ENCODE measurements around the gene GLCCI1. TPM values are rescaled to one million over a fixed set of nuclear protein-coding genes. Genes with fewer than 3 reads are reported as not detected.

Gene GLCCI1
- polyA plus RNA-seq, 1 donor (not counting 4 experiments of a cell fraction or from before 2014, with no cell fraction given), result 3.4 TPM

DNA sequence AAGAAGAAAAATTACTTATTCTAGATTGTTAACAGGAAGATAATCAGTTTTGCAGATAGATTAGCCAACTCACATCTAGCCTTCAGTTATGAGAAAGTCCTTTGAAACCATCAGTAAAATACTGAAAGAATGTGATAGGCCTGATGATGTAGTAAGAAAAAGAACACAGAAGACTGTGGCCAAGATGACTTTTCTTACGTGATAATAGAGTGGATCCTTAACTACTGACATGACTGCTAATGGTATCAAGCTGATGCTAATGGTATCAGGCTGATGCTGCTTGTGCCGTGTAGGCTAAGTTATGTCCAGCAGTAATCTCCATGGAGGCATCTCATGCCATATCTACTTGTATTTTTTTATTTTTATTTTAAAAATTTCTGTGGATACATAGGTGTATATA is 114.2 kb downstream of the GLCCI1 start:
- FAIRE-seq, result no peak
- no peaks in the 10 kb centered on the region for H3K79me2 ChIP-seq (ENCODE audit: control insufficient read depth, insufficient read depth, low read length)

DNA sequence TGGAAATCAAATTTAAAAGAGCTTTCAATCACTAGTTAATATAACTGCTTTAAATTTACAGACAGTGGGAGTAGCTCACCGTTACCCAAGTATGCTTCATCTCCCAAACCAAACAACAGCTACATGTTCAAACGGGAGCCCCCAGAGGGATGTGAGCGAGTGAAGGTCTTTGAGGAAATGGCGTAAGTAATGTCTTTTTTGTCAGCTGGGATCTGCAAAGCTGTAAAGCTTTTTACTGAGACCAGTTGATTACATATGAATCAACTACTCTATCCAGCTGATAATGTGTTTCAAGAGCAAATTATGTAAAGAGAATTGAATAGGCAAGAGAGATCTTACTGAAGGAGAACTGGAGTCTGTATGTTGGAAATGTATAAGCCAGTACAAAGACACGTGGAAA is 116.2 kb downstream of the GLCCI1 start:
- no peaks in the 10 kb centered on the region for H3K9me1 ChIP-seq (ENCODE audit: control insufficient read depth, extremely low read depth, insufficient read depth, low read length)
- DNase-seq (ENCODE audit: low read depth, low spot score) (no peak), FAIRE-seq (no peak)
- no peaks in the 10 kb centered on the region for H3K9me3 ChIP-seq (ENCODE audit: control insufficient read depth, low read depth, low read length)
- TF ChIP-seq EZH2 (IDR thresholded peaks at IDR 0.05; ENCODE audit: low read length), result no peak
- TF ChIP-seq, protein P1, sequence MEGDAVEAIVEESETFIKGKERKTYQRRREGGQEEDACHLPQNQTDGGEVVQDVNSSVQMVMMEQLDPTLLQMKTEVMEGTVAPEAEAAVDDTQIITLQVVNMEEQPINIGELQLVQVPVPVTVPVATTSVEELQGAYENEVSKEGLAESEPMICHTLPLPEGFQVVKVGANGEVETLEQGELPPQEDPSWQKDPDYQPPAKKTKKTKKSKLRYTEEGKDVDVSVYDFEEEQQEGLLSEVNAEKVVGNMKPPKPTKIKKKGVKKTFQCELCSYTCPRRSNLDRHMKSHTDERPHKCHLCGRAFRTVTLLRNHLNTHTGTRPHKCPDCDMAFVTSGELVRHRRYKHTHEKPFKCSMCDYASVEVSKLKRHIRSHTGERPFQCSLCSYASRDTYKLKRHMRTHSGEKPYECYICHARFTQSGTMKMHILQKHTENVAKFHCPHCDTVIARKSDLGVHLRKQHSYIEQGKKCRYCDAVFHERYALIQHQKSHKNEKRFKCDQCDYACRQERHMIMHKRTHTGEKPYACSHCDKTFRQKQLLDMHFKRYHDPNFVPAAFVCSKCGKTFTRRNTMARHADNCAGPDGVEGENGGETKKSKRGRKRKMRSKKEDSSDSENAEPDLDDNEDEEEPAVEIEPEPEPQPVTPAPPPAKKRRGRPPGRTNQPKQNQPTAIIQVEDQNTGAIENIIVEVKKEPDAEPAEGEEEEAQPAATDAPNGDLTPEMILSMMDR (optimal IDR thresholded peaks at IDR 0.05 in 1 of 3, IDR thresholded peaks at IDR 0.05 in 1 of 3, conservative IDR thresholded peaks at IDR 0.05 in 1 of 3; ENCODE audit: extremely low read depth in 1 of 3, insufficient read depth in 2 of 3, low read length in 3 of 3), result no peak
- H3K27ac ChIP-seq (ENCODE audit: control insufficient read depth, insufficient read depth, low read length), result no peak overlapping the region
- H3K27me3 ChIP-seq (ENCODE audit: control insufficient read depth, extremely low read depth, insufficient read depth, low read length), result no peaks in the 10 kb centered on the region
- no peaks in the 10 kb centered on the region for H4K20me1 ChIP-seq (ENCODE audit: control insufficient read depth, extremely low read depth, insufficient read depth, low read length)
- no peak overlapping the region for H2AFZ ChIP-seq (ENCODE audit: control insufficient read depth, low read length)
- dilution Hi-C loops (cut with MboI; ENCODE audit: extremely low pct_ligation_motif_present, low sequenced_read_pairs), result no loop called here
- no peak overlapping the region for H3K9ac ChIP-seq (ENCODE audit: control insufficient read depth, extremely low read depth, insufficient read depth, low read length)
- no peaks in the 10 kb centered on the region for H3K4me1 ChIP-seq (ENCODE audit: control insufficient read depth, extremely low read depth, insufficient read depth, low read length)
- no peaks in the 10 kb centered on the region for H3K36me3 ChIP-seq (ENCODE audit: control insufficient read depth in 2 of 2, extremely low read depth in 1 of 2, insufficient read depth in 2 of 2, low read length in 2 of 2)
- no peak overlapping the region for H3K4me3 ChIP-seq (ENCODE audit: control insufficient read depth in 2 of 3, extremely low read depth in 1 of 3, insufficient read depth in 2 of 3, low read depth in 1 of 3, low read length in 3 of 3)
- H3K79me2 ChIP-seq (ENCODE audit: control insufficient read depth, insufficient read depth, low read length), result no peaks in the 10 kb centered on the region
- H3K4me2 ChIP-seq (ENCODE audit: control insufficient read depth, extremely low read depth, insufficient read depth, low read depth, low read length), result no peak overlapping the region

More for the DNA sequence above, 114.2 kb downstream of the GLCCI1 start:
- H2AFZ ChIP-seq (ENCODE audit: control insufficient read depth, low read length), result no peak overlapping the region
- H3K4me2 ChIP-seq (ENCODE audit: control insufficient read depth, extremely low read depth, insufficient read depth, low read depth, low read length), result no peak overlapping the region
- H3K4me3 ChIP-seq (ENCODE audit: control insufficient read depth in 2 of 3, extremely low read depth in 1 of 3, insufficient read depth in 2 of 3, low read depth in 1 of 3, low read length in 3 of 3), result no peak overlapping the region
- TF ChIP-seq EZH2 (IDR thresholded peaks at IDR 0.05; ENCODE audit: low read length), result no peak
- TF ChIP-seq, protein P1 (optimal IDR thresholded peaks at IDR 0.05 in 1 of 3, IDR thresholded peaks at IDR 0.05 in 1 of 3, conservative IDR thresholded peaks at IDR 0.05 in 1 of 3; ENCODE audit: extremely low read depth in 1 of 3, insufficient read depth in 2 of 3, low read length in 3 of 3), result no peak
- H3K4me1 ChIP-seq (ENCODE audit: control insufficient read depth, extremely low read depth, insufficient read depth, low read length), result no peaks in the 10 kb centered on the region
- no peaks in the 10 kb centered on the region for H4K20me1 ChIP-seq (ENCODE audit: control insufficient read depth, extremely low read depth, insufficient read depth, low read length)
- no peak overlapping the region for H3K9ac ChIP-seq (ENCODE audit: control insufficient read depth, extremely low read depth, insufficient read depth, low read length)
- H3K36me3 ChIP-seq (ENCODE audit: control insufficient read depth in 2 of 2, extremely low read depth in 1 of 2, insufficient read depth in 2 of 2, low read length in 2 of 2), result no peaks in the 10 kb centered on the region
- no peak for DNase-seq (ENCODE audit: low read depth, low spot score)
- H3K27me3 ChIP-seq (ENCODE audit: control insufficient read depth, extremely low read depth, insufficient read depth, low read length), result no peaks in the 10 kb centered on the region
- H3K27ac ChIP-seq (ENCODE audit: control insufficient read depth, insufficient read depth, low read length), result no peak overlapping the region
- dilution Hi-C loops (cut with MboI; ENCODE audit: extremely low pct_ligation_motif_present, low sequenced_read_pairs), result no loop called here
- H3K9me3 ChIP-seq (ENCODE audit: control insufficient read depth, low read depth, low read length), result no peaks in the 10 kb centered on the region
- H3K9me1 ChIP-seq (ENCODE audit: control insufficient read depth, extremely low read depth, insufficient read depth, low read length), result no peaks in the 10 kb centered on the region

Data from keratinocyte (primary cell).